ENCODE data around the gene ZNF213. TPM values are rescaled to one million over a fixed set of nuclear protein-coding genes. Genes with fewer than 3 reads are reported as not detected.

Gene ZNF213
- total RNA-seq, 6 experiments from 2014 or later: 1.3 to 4.4 (median 1.7) TPM

GRCh38 chr16:3123986-3124886, 10.6 kb upstream of the ZNF213 start:
- ATAC-seq: peak; percentile 97 to 99 (median 98)
- TF ChIP-seq CTCF (IDR thresholded peaks at IDR 0.05) (peak in 3 of 4 donors; percentile 21 to 32 (median 27)), POLR2A (IDR thresholded peaks at IDR 0.05) (peak; percentile 50)
- 0% methylated on average over 16 of the region's 72 CpGs for WGBS (ENCODE audit: insufficient coverage, low coverage, low lambda C conversion rate, missing lambda C conversion rate)
- Histone ChIP-seq H3K9me3 (no peaks in the 10 kb centered on the region), H3K27me3 (no peaks in the 10 kb centered on the region), H3K4me1 (peaks cover 0 to 13% (median 10%) of the 10 kb centered on the region in 4 donors), H3K36me3 (peaks cover 0 to 7% (median 0%) of the 10 kb centered on the region in 4 donors), H3K27ac (peak overlapping the region in 2 of 3 donors; percentile 41 to 60), H3K4me3 (peak overlapping the region; percentile 65 to 72 (median 72))
- DNase-seq: peak; percentile 97 to 98 (median 98)
- intact Hi-C loops (cut with DNase I): no loop called here

DNA sequence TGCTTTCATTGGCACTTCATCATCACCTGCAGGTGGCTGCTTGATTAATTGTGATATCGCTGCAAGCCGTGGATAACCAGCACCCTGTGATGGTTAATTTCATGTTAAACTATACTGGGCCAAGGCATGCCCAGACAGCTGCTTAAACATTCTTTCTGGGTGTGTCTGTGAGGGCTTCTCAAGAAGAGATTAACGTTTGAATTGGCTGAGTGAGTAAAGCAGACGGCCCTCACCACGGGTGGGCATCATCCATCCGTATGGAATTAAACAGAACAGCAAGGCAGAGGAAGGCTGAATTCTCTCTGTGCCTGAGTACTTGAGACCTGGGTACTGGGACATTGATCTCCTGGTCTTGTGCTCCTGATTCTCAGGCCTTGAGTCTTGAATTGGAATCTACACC, 7.1 kb upstream of the ZNF213 start:
- H3K36me3 ChIP-seq: no peaks in the 10 kb centered on the region
- H3K27ac ChIP-seq: no peak overlapping the region
- DNase-seq (no peak), ATAC-seq (no peak)
- intact Hi-C loops (cut with DNase I): no loop called here
- no peaks in the 10 kb centered on the region for H3K9me3 ChIP-seq
- H3K4me1 ChIP-seq: peaks cover 0 to 21% (median 13%) of the 10 kb centered on the region in 4 donors
- no peak for TF ChIP-seq POLR2A (IDR thresholded peaks at IDR 0.05)
- TF ChIP-seq CTCF (IDR thresholded peaks at IDR 0.05): no peak
- 72% methylated on average over 6 of the region's 6 CpGs for WGBS (ENCODE audit: insufficient coverage, low coverage, low lambda C conversion rate, missing lambda C conversion rate)
- no peaks in the 10 kb centered on the region for H3K27me3 ChIP-seq
- no peak overlapping the region for H3K4me3 ChIP-seq

DNA sequence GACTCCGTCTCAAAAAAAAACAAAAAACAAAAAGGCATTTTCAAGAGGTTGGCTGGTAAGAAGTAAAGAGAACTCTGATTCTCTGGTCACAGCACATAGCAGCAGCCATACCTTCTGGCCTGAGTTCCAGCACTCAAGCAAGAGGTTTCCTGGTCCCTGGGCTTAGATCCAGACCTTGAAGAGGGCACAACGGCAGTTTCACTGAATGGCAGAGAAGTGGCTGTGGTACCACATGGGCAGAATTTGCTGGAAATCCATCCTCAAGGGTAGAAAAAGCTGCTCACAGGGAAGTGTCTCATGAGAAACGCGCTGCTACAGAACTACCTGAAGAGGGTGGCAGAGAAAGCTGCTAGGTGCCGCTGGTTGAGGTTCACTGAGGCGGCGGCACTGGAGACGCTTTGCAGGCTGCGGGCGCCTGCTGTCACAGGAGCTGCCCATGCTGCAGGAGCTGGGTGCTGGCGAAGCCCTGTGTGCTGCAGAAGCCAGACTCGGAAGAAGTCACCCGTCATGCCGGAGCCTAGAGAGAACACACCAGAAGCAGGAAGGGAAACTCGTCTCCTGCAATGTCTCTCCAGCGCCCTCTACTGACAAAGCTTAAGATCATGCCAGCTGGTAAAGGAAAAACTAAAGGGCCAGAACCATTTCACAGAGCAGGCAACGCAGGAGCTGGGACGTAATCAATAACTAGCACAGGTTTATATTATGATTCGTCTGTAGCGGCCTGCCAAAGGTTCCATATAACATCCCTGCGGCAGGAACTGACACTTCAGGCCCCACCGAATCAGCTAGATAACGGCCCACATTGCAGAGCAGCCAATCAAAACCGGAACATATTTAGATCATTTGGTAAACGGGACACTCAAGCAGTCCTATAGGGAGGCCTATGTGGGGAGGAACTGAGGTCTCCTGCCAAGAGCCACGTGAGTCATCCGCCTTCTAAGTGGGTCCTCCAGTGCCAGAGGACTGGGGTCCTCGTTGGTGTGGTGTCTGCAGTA, 5.4 kb upstream of the ZNF213 start:
- H3K4me1 ChIP-seq: peaks cover 0 to 32% (median 11%) of the 10 kb centered on the region in 4 donors
- peak; percentile 67 to 82 (median 76) for DNase-seq
- 6% methylated on average over 26 of the region's 28 CpGs for WGBS (ENCODE audit: insufficient coverage, low coverage, low lambda C conversion rate, missing lambda C conversion rate)
- peak overlapping the region; percentile 52 to 84 (median 84) for H3K27ac ChIP-seq
- H3K27me3 ChIP-seq: no peaks in the 10 kb centered on the region
- intact Hi-C loops (cut with DNase I): no loop called here
- no peaks in the 10 kb centered on the region for H3K36me3 ChIP-seq
- TF ChIP-seq POLR2A (IDR thresholded peaks at IDR 0.05) (peak; percentile 20), CTCF (IDR thresholded peaks at IDR 0.05) (peak; percentile 90 to 92 (median 90))
- ATAC-seq: peak; percentile 80 to 90 (median 84)
- peak overlapping the region; percentile 40 to 55 (median 51) for H3K4me3 ChIP-seq
- H3K9me3 ChIP-seq: no peaks in the 10 kb centered on the region

DNA sequence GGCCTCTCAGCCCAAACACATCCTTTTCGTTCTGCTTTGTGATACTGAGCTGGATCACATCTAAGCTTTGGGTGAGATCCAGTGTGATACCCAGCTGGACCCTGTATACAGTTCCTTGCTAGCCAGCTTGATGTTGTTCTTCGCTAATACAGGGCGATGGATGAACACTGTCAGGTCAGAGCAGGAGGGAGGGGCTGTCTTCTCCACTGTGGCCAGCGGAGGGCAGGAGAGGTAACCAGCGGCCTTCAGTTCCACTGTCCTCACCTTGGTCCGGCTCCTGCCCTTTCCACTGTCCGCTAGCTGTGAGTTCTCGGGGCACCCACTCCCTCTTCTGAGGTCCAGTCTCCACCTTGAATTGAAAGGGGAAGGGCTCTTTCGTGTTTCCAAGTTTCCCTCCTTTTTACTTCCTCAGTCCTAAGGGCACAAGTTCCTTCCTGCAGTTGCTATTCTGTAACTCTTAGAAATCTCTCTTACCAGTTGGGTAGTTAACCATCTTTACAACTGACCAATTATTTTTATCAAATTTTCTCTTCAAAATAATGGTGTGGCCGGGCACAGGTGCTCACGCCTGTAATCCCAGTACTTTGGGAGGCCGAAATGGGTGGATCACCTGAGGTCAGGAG, 3.0 kb upstream of the ZNF213 start:
- H3K36me3 ChIP-seq: no peaks in the 10 kb centered on the region
- H3K27ac ChIP-seq: no peak overlapping the region
- intact Hi-C loops (cut with DNase I): no loop called here
- H3K27me3 ChIP-seq: no peaks in the 10 kb centered on the region
- H3K4me1 ChIP-seq: peaks cover 0 to 41% (median 14%) of the 10 kb centered on the region in 4 donors
- 78% methylated on average over 5 of the region's 12 CpGs for WGBS (ENCODE audit: insufficient coverage, low coverage, low lambda C conversion rate, missing lambda C conversion rate)
- H3K4me3 ChIP-seq: no peak overlapping the region
- TF ChIP-seq CTCF (IDR thresholded peaks at IDR 0.05) (peak; percentile 42 to 53 (median 50)), POLR2A (IDR thresholded peaks at IDR 0.05) (no peak)
- ATAC-seq: peak; percentile 21 to 41 (median 34)
- DNase-seq: peak in 1 of 3 donors; percentile 57
- H3K9me3 ChIP-seq: no peaks in the 10 kb centered on the region
